GM18505 (cell line): ENCODE measurements around the gene VPS11.

Experiments
- ATAC-seq: cut with Tn5 transposase; IDR thresholded peaks from one replicate; pipeline ENCODE4 v1.9.1; 2021; ENCODE audit not compliant: unreplicated experiment
- POLR2A ChIP-seq: IDR thresholded peaks from 4 replicates; pipeline ENCODE4 v1.6.1; 2011; ENCODE audit warnings: borderline replicate concordance; ENCODE audit not compliant: insufficient read depth, insufficient read length; ENCODE audit errors: extremely low read depth

VPS11 gene

GRCh38 chr11:119067371-119068222, at the start of gene VPS11:
VPS11 (plus strand) TSS chr11:119067818; CDS start chr11:119067824, 6 bp downstream.
- peak; percentile 90 for ATAC-seq
- TF ChIP-seq POLR2A: peak; percentile 91

DNA sequence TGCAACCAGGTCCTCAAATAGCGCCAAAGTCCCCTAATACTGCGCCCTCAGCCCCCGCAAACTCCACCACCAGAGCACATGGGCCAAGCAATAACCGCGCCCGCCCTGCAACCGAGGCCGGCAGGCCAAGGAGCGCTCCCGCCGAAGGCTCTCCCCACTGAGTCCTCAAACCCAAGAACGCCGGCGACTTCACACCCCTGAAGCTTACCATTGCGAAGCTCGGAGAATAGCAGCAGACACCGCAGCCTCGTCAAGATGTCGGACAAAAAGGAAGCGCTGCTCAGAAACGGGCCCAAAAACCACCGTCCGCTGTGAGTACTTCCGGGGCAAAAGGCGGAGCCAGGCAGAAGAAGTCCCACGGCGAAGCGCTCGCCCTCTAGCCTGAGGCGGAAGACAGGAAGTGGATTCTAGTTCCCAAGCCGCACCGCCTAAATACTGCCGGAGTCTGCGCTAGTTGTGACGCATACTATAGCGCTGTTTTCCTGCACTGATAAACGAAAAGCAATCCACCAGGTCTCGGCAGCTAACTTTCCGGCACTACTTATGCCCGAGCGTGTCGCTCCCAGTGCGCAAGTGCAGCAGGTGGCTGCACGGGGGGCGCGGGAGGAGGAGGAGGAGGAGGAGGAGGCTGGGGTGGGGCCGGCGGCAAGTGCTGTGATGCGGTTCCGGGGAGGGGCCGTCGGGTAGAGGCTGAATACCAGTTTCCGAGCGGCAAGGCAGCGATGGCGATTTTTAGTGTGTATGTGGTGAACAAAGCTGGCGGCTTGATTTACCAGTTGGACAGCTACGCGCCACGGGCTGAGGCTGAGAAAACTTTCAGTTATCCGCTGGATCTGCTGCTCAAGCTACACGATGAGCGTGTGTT, 49.3 kb upstream of the VPS11 start, which contains the start of the genes RPS25 and TRAPPC4:
TSS of gene RPS25 (minus strand) at position 270 of the 865 bp plus-strand sequence. CDS start at position 211, 59 bp downstream.
TSS of gene TRAPPC4 (plus strand) at position 693 of the 865 bp plus-strand sequence. CDS start at position 723, 30 bp downstream.
- ATAC-seq: peak; percentile 73
- peak; percentile 94 for TF ChIP-seq POLR2A

DNA sequence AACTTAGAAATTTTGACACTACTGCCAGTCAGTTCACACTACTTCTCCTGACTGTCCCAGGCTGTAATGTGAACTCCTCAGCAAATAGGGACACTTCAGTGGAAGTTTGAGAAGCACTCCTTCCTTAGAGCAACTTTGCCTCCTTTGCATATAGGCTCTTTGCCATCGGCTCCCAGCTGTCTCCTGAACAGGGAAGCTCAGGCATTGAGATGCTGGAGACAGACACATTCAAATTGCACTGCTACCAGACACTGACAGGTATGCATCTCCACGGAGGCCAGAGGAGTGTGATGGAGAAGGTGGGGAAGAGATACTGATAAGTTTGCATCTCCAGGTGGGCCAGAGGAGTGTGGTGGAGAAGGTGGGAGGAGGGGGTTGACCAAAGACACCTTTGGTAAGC, 47.6 kb upstream of the VPS11 start:
- TF ChIP-seq POLR2A: no peak
- no peak for ATAC-seq

DNA sequence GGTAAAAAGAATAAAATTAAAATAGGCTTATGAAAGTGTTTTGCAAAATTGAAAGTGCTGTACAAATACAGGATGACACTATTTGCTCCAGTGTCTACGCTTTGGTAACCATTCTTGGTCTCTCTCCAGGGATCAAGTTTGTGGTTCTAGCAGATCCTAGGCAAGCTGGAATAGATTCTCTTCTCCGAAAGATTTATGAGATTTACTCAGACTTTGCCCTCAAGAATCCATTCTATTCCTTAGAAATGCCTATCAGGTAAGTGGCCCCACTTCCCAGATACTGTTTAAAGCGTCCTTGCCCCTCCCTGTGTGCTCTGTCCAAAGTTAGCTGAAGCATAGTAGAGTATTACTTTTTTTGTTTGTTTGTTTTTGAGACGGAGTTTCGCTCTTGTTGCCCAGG, 46.0 kb upstream of the VPS11 start:
- TF ChIP-seq POLR2A: no peak
- ATAC-seq: no peak

- no peak for ATAC-seq
- no peak for TF ChIP-seq POLR2A
Measured at GRCh38 chr11:119023741-119024140, 43.9 kb upstream of the VPS11 start.

DNA sequence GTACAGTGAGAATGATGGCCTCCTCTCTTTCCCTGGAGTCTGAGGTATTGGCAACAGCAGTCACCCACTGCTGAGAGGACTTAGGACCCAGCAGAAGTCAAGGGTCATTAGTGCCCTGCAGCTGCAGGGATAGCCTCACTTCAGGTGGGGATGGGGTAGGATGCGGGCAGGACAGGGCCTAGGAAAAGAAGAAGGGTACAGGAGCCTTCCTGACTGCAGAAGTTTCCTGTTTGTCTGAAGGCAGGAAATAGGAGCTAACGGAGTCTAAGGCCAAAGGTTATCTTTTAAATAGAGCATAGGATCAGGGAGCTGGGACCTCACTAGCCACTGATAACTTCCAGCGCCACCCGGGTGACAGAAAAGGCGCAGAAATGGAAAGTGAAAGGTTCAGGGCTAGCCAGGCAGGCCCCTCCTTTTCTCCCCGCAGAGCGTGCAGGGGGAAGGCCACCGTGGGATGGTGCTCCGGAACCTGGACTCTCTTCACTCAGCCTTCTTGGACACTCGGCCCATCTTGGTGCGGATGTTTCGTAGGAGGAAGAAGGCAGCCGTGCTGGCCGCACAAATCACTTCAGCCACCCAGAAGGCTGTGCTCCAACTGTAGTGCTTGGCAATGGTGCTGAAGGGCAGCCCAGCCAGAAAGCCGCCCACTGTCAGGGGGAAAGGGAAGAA, 43.1 kb upstream of the VPS11 start:
- no peak for ATAC-seq
- no peak for TF ChIP-seq POLR2A

DNA sequence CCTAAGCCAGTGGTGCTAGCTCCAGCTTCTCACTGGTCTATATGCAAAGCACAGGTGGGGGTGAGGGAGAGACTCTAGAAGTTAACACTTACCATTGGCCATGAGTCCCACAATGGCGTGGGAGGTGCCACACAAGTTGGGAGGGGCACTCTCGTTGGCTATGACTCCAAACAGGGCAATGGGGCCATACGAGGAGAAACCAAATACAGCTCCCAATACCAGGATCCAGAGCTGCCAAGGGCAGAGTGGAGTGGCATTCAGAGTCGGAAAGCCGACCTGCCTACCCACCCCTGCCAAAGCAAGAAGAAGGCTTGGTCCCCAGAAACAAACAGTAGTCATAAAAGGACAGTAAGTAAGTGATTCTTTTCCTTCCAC, 42.5 kb upstream of the VPS11 start:
- no peak for ATAC-seq
- TF ChIP-seq POLR2A: no peak

- no peak for TF ChIP-seq POLR2A
- ATAC-seq: no peak
Measured at GRCh38 chr11:119025541-119025940, 42.1 kb upstream of the VPS11 start.

- TF ChIP-seq POLR2A: no peak
- no peak for ATAC-seq
Measured at GRCh38 chr11:119025978-119026766, 41.4 kb upstream of the VPS11 start.

GRCh38 chr11:119026970-119027369, 40.6 kb upstream of the VPS11 start:
- TF ChIP-seq POLR2A: no peak
- ATAC-seq: no peak

DNA sequence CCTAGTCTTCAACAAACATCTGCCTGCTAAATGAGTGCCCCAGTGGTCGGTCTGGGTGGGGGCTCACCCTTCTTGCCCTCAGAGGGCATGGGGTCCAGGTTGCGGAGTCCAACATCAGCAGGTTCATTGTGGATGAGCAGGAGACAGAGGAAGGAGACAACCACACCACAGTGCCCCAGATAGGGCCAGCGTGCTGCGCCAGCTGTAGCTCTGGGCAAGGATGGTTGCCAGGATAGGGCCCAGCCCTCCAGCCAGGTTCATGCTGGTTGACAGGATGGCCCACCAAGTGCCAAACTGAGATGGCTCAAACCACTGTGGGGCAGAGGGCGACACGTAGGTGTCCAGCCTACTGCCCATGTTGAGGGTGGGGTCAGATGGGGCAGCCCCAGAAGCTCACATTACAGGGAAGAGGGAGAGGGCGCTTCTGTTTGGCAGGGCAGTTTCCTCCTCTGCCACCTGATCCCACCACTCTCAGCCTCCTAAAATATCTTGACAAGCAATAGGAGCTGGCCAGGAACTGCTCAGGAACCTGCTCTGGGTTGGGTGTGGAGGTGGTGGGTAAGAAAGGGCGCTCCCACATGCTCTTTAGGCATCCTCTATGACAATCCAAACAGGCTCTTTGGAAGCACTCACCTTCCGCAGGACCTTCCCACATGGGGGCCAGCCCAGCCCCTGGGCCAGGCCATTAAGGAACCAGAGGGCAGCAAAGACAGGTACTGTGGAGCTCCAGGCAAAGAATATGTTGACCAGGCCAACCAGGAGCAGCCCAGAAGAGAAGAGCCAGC, 39.9 kb upstream of the VPS11 start:
- ATAC-seq: no peak
- TF ChIP-seq POLR2A: no peak

DNA sequence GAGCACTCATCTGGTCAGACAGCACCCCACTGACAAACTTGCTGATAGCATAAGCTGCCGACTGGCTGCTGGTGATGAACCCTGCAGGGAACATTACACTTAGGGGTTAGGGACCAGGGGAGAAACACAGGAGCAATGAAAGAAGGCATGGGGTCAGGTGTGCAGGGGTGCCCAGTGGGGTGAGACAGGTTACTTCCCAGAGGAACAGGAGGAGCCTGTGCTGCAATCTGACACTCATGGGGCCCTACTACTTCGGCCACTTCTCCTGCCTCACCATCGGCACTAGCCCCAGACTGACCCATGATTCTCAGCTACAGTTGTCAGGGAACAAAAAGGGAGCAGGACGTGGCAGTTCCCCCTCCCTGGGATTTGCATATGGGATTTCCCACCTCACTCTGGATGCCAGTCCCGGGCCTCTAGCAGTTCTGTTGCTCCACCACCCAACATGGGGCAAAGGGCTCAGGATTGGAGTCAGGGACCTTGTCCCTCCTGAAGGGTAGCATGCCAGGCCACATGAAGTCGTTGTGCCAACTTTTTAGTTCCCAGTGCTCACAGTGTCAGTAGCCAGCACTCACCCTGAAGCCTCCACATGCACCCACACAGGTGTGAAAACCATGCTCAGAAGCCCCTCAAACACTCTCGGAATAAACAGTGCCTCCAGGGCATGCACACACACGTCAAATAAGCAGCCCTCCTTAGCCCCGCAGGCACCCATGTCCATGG, 39.1 kb upstream of the VPS11 start:
- no peak for TF ChIP-seq POLR2A
- ATAC-seq: no peak

DNA sequence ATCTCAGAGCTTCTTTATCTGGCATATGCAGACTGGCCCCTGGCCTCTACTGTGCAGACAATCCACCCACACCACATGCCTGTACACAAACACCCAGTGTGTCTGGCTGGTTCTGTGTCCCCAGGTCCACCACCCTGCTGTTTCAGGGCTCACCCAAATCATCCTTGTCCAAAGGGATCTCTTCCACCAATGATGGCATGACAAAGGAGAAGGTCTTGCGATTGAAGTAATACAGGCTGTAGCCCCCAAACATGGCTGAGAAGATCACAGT, 38.6 kb upstream of the VPS11 start:
- no peak for ATAC-seq
- no peak for TF ChIP-seq POLR2A
